ENCODE measurements around the gene SSTR5. TPM values are rescaled to one million over a fixed set of nuclear protein-coding genes. Genes with fewer than 3 reads are reported as not detected.

Gene SSTR5
- polyA plus RNA-seq, 2 of the 4 experiments (the other 2 are of a cell fraction), result 0.06 to 0.08 TPM

GRCh38 chr16:1127971-1128715 lies 55.6 kb downstream of the SSTR5 start:
- Histone ChIP-seq H3K9me3 (no peaks in the 10 kb centered on the region), H3K27ac (no peak overlapping the region), H3K4me2 (no peak overlapping the region), H3K4me1 (no peaks in the 10 kb centered on the region), H3K4me3 (no peak overlapping the region)
- TF ChIP-seq ZFP36 (IDR thresholded peaks at IDR 0.05; ENCODE audit: borderline replicate concordance, partially characterized antibody) (peak; percentile 87), RCOR1 (IDR thresholded peaks at IDR 0.05; ENCODE audit: low read depth, low read length) (no peak)
- ChIA-PET CTCF (interaction anchor here (1.1 to 1.8 kb wide), 2 partner anchors 24 to 66 kb away, joined by 4 read pairs; no protein-coding TSS in a partner anchor), POLR2A (no interaction called here)
- ATAC-seq (no peak), DNase-seq (ENCODE audit: low read depth in 1 of 2, low spot score in 1 of 2) (no peak), FAIRE-seq (no peak)
- 80% methylated on average over 26 of the region's 31 CpGs for WGBS (ENCODE audit: missing lambda C conversion rate)

- WGBS (ENCODE audit: missing lambda C conversion rate), result 86% methylated on average over 35 of the region's 48 CpGs
- ATAC-seq (no peak), FAIRE-seq (no peak), DNase-seq (ENCODE audit: low read depth in 1 of 2, low spot score in 1 of 2) (no peak)
- Histone ChIP-seq H3K4me1 (peaks cover 2% of the 10 kb centered on the region; the same call in 1 of the 3 replicates), H3K9me3 (no peaks in the 10 kb centered on the region), H3K27ac (no peak overlapping the region), H3K4me2 (no peak overlapping the region), H3K4me3 (no peak overlapping the region)
- ChIA-PET CTCF (no interaction called here), POLR2A (no interaction called here)
- TF ChIP-seq HEYL (CRISPR knock-in tag; IDR thresholded peaks at IDR 0.05), result no peak
- TF ChIP-seq ZC3H11A (IDR thresholded peaks at IDR 0.05), result no peak
- no peak for TF ChIP-seq JUNB (IDR thresholded peaks at IDR 0.05)
- TF ChIP-seq RNF2 (IDR thresholded peaks at IDR 0.05; ENCODE audit: borderline replicate concordance, low read depth), result no peak
- no peak for TF ChIP-seq KDM1A (IDR thresholded peaks at IDR 0.05; ENCODE audit: low read depth)
- TF ChIP-seq CHD4 (IDR thresholded peaks at IDR 0.05; ENCODE audit: borderline replicate concordance), result no peak
- no peak for TF ChIP-seq BHLHE40 (IDR thresholded peaks at IDR 0.05; ENCODE audit: low read depth, low read length)
- TF ChIP-seq ZFP36 (IDR thresholded peaks at IDR 0.05; ENCODE audit: borderline replicate concordance, partially characterized antibody), result no peak
- no peak for TF ChIP-seq KDM5A (IDR thresholded peaks at IDR 0.05)
- no peak for TF ChIP-seq JUN (IDR thresholded peaks at IDR 0.05)
- no peak for TF ChIP-seq MAFK (IDR thresholded peaks at IDR 0.05; ENCODE audit: partially characterized antibody)
- TF ChIP-seq, protein P1, sequence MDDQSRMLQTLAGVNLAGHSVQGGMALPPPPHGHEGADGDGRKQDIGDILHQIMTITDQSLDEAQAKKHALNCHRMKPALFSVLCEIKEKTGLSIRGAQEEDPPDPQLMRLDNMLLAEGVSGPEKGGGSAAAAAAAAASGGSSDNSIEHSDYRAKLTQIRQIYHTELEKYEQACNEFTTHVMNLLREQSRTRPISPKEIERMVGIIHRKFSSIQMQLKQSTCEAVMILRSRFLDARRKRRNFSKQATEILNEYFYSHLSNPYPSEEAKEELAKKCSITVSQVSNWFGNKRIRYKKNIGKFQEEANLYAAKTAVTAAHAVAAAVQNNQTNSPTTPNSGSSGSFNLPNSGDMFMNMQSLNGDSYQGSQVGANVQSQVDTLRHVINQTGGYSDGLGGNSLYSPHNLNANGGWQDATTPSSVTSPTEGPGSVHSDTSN (IDR thresholded peaks at IDR 0.05), result no peak
- no peak for TF ChIP-seq CBX8 (IDR thresholded peaks at IDR 0.05)
Measured at GRCh38 chr16:1129106-1129960, 56.8 kb downstream of the SSTR5 start.

- Histone ChIP-seq H3K9me3 (no peaks in the 10 kb centered on the region), H3K4me2 (no peak overlapping the region), H3K27ac (no peak overlapping the region), H3K4me1 (peaks cover 12% of the 10 kb centered on the region), H3K4me3 (no peak overlapping the region)
- DNase-seq (ENCODE audit: low read depth in 1 of 2, low spot score in 1 of 2) (no peak), ATAC-seq (no peak), FAIRE-seq (no peak)
- CTCF ChIA-PET, result interaction anchor here (1.1 to 1.4 kb wide), 2 partner anchors 75 to 127 kb away, joined by 3 read pairs; no protein-coding TSS in a partner anchor
- TF ChIP-seq FOSL2 (IDR thresholded peaks at IDR 0.05), result no peak
- TF ChIP-seq FOSL2 (CRISPR knock-in tag; IDR thresholded peaks at IDR 0.05), result no peak
- no peak for TF ChIP-seq RARB (CRISPR knock-in tag; IDR thresholded peaks at IDR 0.05)
- no peak for TF ChIP-seq BHLHE40 (IDR thresholded peaks at IDR 0.05; ENCODE audit: low read depth, low read length)
- TF ChIP-seq HOXB13 (CRISPR knock-in tag; IDR thresholded peaks at IDR 0.05; ENCODE audit: low read depth), result no peak
- TF ChIP-seq CTCF (IDR thresholded peaks at IDR 0.05), result no peak
- TF ChIP-seq ZC3H11A (IDR thresholded peaks at IDR 0.05), result no peak
- no peak for TF ChIP-seq CHD2 (IDR thresholded peaks at IDR 0.05; ENCODE audit: low read length, partially characterized antibody)
- no peak for TF ChIP-seq HOXA7 (CRISPR knock-in tag; IDR thresholded peaks at IDR 0.05)
- no peak for TF ChIP-seq TP53 (CRISPR knock-in tag; IDR thresholded peaks at IDR 0.05)
- TF ChIP-seq JUN (IDR thresholded peaks at IDR 0.05), result no peak
- POLR2A ChIA-PET, result no interaction called here
- WGBS (ENCODE audit: missing lambda C conversion rate), result 86% methylated on average over 7 of the region's 8 CpGs
Measured at GRCh38 chr16:1130382-1130781, 57.8 kb downstream of the SSTR5 start.
